Measurements from ENCODE around the gene ITPRID2. TPM values are rescaled to one million over a fixed set of nuclear protein-coding genes. Genes with fewer than 3 reads are reported as not detected.

Gene ITPRID2
- total and polyA plus RNA-seq, 2 donors (not counting 1 experiment from before 2014, with no cell fraction given), result 8.9 to 47.6 TPM

- Mint-ChIP-seq H3K27me3 (peaks cover 7% of the 10 kb centered on the region), H3K4me3 (no peak overlapping the region), H3K4me1 (no peaks in the 10 kb centered on the region), H3K9me3 (ENCODE audit: insufficient read depth) (no peaks in the 10 kb centered on the region), H3K27ac (no peak overlapping the region)
- Histone ChIP-seq H2AFZ (ENCODE audit: insufficient read depth, low read depth, low read length, poor library complexity, severe bottlenecking) (no peak overlapping the region), H3K9me3 (ENCODE audit: control extremely low read depth in 1 of 3, control insufficient read depth in 2 of 3, insufficient read depth in 1 of 3, low read length in 2 of 3) (no peaks in the 10 kb centered on the region), H3K9ac (ENCODE audit: low read length) (no peak overlapping the region), H3K27ac (ENCODE audit: low read length in 2 of 2) (no peak overlapping the region), H3K4me3 (ENCODE audit: control extremely low read depth in 1 of 5, extremely low read depth in 1 of 5, insufficient read depth in 1 of 5, low read depth in 2 of 5, low read length in 4 of 5) (no peak overlapping the region), H3K36me3 (replicated peaks in 1 of 2; ENCODE audit: control extremely low read depth in 1 of 2, control insufficient read depth in 1 of 2, extremely low read depth in 1 of 2, insufficient read depth in 2 of 2, low read length in 1 of 2) (no peaks in the 10 kb centered on the region), H3K4me2 (replicated peaks; ENCODE audit: low read depth, low read length, poor library complexity, severe bottlenecking) (no peak overlapping the region), H3K27me3 (replicated peaks in 1 of 4; ENCODE audit: control extremely low read depth in 1 of 4, control insufficient read depth in 3 of 4, insufficient read depth in 4 of 4, low read length in 3 of 4) (no peaks in the 10 kb centered on the region), H3K79me2 (ENCODE audit: control insufficient read depth, insufficient read depth, low read length) (no peaks in the 10 kb centered on the region), H3K4me1 (ENCODE audit: control insufficient read depth in 2 of 2, insufficient read depth in 2 of 2, low read length in 2 of 2) (no peaks in the 10 kb centered on the region), H4K20me1 (ENCODE audit: control insufficient read depth, insufficient read depth, low read length, poor library complexity, severe bottlenecking) (no peaks in the 10 kb centered on the region)
- 100% methylated on average over 1 of the region's 2 CpGs for WGBS (ENCODE audit: insufficient coverage)
- ATAC-seq (ENCODE audit: low read depth) (no peak), DNase-seq (no peak)
- POLR2A ChIA-PET, result no interaction called here
- CTCF ChIA-PET, result no interaction called here
- intact Hi-C loops (cut with micrococcal nuclease), result no loop called here
- TF ChIP-seq EZH2 (IDR thresholded peaks at IDR 0.05; ENCODE audit: borderline replicate concordance, insufficient read depth, low read depth, low read length, poor library complexity, severe bottlenecking) (no peak), CTCF (IDR thresholded peaks at IDR 0.05) (no peak)
Observed at GRCh38 chr2:181878448-181878847, 13.1 kb upstream of the ITPRID2 start.

GRCh38 chr2:181879295-181879694 lies 12.2 kb upstream of the ITPRID2 start:
- peaks cover 7% of the 10 kb centered on the region for H3K27me3 Mint-ChIP-seq
- H3K27me3 ChIP-seq (replicated peaks in 1 of 4; ENCODE audit: control extremely low read depth in 1 of 4, control insufficient read depth in 3 of 4, insufficient read depth in 4 of 4, low read length in 3 of 4), result peaks cover 0 to 6% (median 0%) of the 10 kb centered on the region in 4 experiments
- no peak overlapping the region for H3K27ac ChIP-seq (ENCODE audit: low read length in 2 of 2)
- TF ChIP-seq CTCF (IDR thresholded peaks at IDR 0.05) (no peak), EZH2 (IDR thresholded peaks at IDR 0.05; ENCODE audit: borderline replicate concordance, insufficient read depth, low read depth, low read length, poor library complexity, severe bottlenecking) (no peak)
- H3K9me3 ChIP-seq (ENCODE audit: control extremely low read depth in 1 of 3, control insufficient read depth in 2 of 3, insufficient read depth in 1 of 3, low read length in 2 of 3), result no peaks in the 10 kb centered on the region
- WGBS (ENCODE audit: insufficient coverage), result 80% methylated on average over 1 of the region's 2 CpGs
- ChIA-PET POLR2A (no interaction called here), CTCF (interaction anchor here (1.0 kb wide), 1 partner anchor 11 kb away, joined by 3 read pairs; no protein-coding TSS in a partner anchor)
- H3K27ac Mint-ChIP-seq, result no peak overlapping the region
- ATAC-seq (ENCODE audit: low read depth), result no peak
- no peak for DNase-seq
- intact Hi-C loops (cut with micrococcal nuclease), result no loop called here
- H3K4me1 Mint-ChIP-seq, result no peaks in the 10 kb centered on the region
- no peaks in the 10 kb centered on the region for H4K20me1 ChIP-seq (ENCODE audit: control insufficient read depth, insufficient read depth, low read length, poor library complexity, severe bottlenecking)
- H3K4me2 ChIP-seq (replicated peaks; ENCODE audit: low read depth, low read length, poor library complexity, severe bottlenecking), result no peak overlapping the region
- H2AFZ ChIP-seq (ENCODE audit: insufficient read depth, low read depth, low read length, poor library complexity, severe bottlenecking), result no peak overlapping the region
- no peaks in the 10 kb centered on the region for H3K79me2 ChIP-seq (ENCODE audit: control insufficient read depth, insufficient read depth, low read length)
- no peak overlapping the region for H3K4me3 Mint-ChIP-seq
- no peak overlapping the region for H3K9ac ChIP-seq (ENCODE audit: low read length)
- no peaks in the 10 kb centered on the region for H3K36me3 ChIP-seq (replicated peaks in 1 of 2; ENCODE audit: control extremely low read depth in 1 of 2, control insufficient read depth in 1 of 2, extremely low read depth in 1 of 2, insufficient read depth in 2 of 2, low read length in 1 of 2)
- no peak overlapping the region for H3K4me3 ChIP-seq (ENCODE audit: control extremely low read depth in 1 of 5, extremely low read depth in 1 of 5, insufficient read depth in 1 of 5, low read depth in 2 of 5, low read length in 4 of 5)
- H3K9me3 Mint-ChIP-seq (ENCODE audit: insufficient read depth), result no peaks in the 10 kb centered on the region
- no peaks in the 10 kb centered on the region for H3K4me1 ChIP-seq (ENCODE audit: control insufficient read depth in 2 of 2, insufficient read depth in 2 of 2, low read length in 2 of 2)
